Heart right ventricle (tissue), 16 donors: ENCODE results near the gene GM2A. TPM values are rescaled to one million over a fixed set of nuclear protein-coding genes. Genes with fewer than 3 reads are reported as not detected.

Source experiments
- ATAC-seq, 8 donors: fragments of 200-7000 bp; cut with Tn5 transposase; one replicate each; pipeline ENCODE4 v1.9.1; 2020; ENCODE audit warnings: mild to moderate bottlenecking in 8 of 8, moderate library complexity in 8 of 8, moderate number of reproducible peaks in 1 of 8
- DNase-seq, 2 donors: peaks; one replicate each; pipeline ENCODE4 v3.0.0-alpha.2; 2020
- H3K27ac ChIP-seq, 10 donors: fragments of 200-600 bp; sonication (generic) in 2 of 10; one replicate each; pipeline versions ENCODE4 v1.5.0 to v1.8.0; 2020 to 2022; ENCODE audit warnings: mild to moderate bottlenecking in 3 of 10
- H3K27me3 ChIP-seq, 7 donors: fragments of 200-600 bp; one replicate each; pipeline ENCODE4 v1.8.0; 2021 to 2022; ENCODE audit warnings: mild to moderate bottlenecking in 2 of 7
- H3K36me3 ChIP-seq, 9 donors: fragments of 200-600 bp; sonication (generic) in 1 of 9; one replicate each; pipeline versions ENCODE4 v1.5.0 to v1.8.0; 2020 to 2022; ENCODE audit warnings: mild to moderate bottlenecking in 2 of 9
- H3K4me1 ChIP-seq, 9 donors: fragments of 200-600 bp; sonication (generic) in 1 of 9; one replicate each; pipeline versions ENCODE4 v1.5.0 to v1.8.0; 2020 to 2022; ENCODE audit warnings: mild to moderate bottlenecking in 4 of 9
- H3K4me3 ChIP-seq, 10 donors: fragments of 200-600 bp; sonication (generic) in 2 of 10; one replicate each; pipeline versions ENCODE4 v1.5.0 to v1.8.0; 2020 to 2022; ENCODE audit warnings: mild to moderate bottlenecking in 7 of 10, moderate library complexity in 2 of 10
- H3K9me3 ChIP-seq, 11 donors: fragments of 200-600 bp in 10 of 11; sonication (generic) in 2 of 11; one replicate each; pipeline versions ENCODE4 v1.5.0 to v1.8.0; 2013 to 2022; ENCODE audit warnings: mild to moderate bottlenecking in 2 of 11, control low read depth in 1 of 11, moderate library complexity in 1 of 11
- WGBS, 2 donors: extraction: QIAGEN DNeasy Blood & Tissue Kit; methylation state at CpG; one replicate each; pipeline ENCODE4 v1.1.7; 2013; ENCODE audit warnings: inconsistent platforms in 1 of 2; 5-methylcytosine and 5-hydroxymethylcytosine counted together
- intact Hi-C, 10 donors: fragments of 100-400 bp; cut with DNase I; formaldehyde crosslinking; loops; one replicate each; pipeline versions ENCODE4 v1.11.1 to v1.14.2; 2022
- polyA plus RNA-seq, 2 donors: library from polyadenylated mRNA; stranded (reverse); fragments of 200-250 nt; gene quantifications; one replicate each; pipeline ENCODE4 v1.2.3, GENCODE V29; 2013
- total RNA-seq, 10 donors: library from RNA; stranded (reverse); fragmentation: NEBNext Ultra II Directional in 3 of 10; extraction: Animal tissue kit (Norgen Biotek cat#: 25700) in 3 of 10; gene quantifications; one replicate each; pipeline versions ENCODE4 v1.2.1 to v1.2.4, GENCODE V29; 2021 to 2023
- TF ChIP-seq, protein P1 (sequence below), 9 donors: fragments of 200-600 bp; sonication (generic) in 2 of 9; IDR thresholded peaks; one replicate each; pipeline versions ENCODE4 v1.5.0 to v1.8.0; 2021 to 2022; ENCODE audit warnings: antibody characterized with exemption in 9 of 9, mild to moderate bottlenecking in 5 of 9, moderate library complexity in 1 of 9
- donor health status: Arrhythmogenic right ventricular cardiomyopathy.
- donor health status: ischemic (EF 13 %, LVEDD 7.1; RV severe dilation, severe dysfunction).
- donor health status: healthy with polysubstance abuse.
- donor health status: DM: no; HTN: yes; CAD: no.
- donor health status: DM: no; HTN: no; CAD: no.
- donor health status: ischemic (EF 25% LVEDD 6.9; RV normal size, moderate dysfunction).
- donor health status: ischemic (EF 25% LVEDD 5.7; RV mildly dilated, moderate dysfunction).
- donor health status: healthy.
- donor health status: DM: yes; HTN: yes; CAD: no.
- donor health status: Ischemic cardiomyopathy.
- donor health status: ischemic (EF 35%, LVEDD 5.7; RV mildly dilated, moderate dysfunction).
- donor health status: nonischemic (EF 11% LVEDD 7.7; RV severe dilation, severe dysfunction).
- donor health status: DM: yes; HTN: yes; CAD: no.
- donor health status: PGD.
- donor health status: ischemic (EF 29% LVEDD 5.4; RV normal size, mild dysfunction).
- donor health status: nonischemic (EF 23%, LVEDD 6.1; RV moderate dilation, normal function).

The GM2A gene
- total and polyA plus RNA-seq, 12 donors = 18.1 to 47.1 (median 35.9) TPM

DNA sequence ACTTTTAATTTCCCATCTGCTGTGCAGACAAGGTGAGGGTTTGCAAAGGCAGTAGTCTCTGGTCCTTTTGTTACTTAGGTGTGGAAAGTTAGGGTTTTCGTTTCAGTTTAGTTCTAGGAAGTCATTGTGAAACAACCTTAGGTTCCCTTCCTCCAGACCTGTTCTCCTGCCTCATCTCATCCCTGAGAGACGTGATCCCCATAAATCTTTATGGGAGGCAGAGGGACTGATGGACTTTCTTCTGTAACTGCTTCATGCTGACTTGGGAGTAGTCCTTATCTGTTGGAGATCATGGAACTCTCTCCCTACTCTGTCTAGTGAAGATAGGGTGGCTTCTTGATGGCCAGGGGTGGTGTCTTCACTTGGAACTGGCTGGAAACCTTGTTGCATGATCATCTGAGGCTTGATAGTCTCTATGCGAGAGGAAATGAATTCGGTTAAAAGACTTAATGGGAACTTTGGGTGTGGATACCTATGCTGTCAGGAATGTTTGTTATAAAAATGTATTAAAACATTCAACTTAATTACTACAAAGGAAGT is 7.2 kb upstream of the GM2A start:
- Histone ChIP-seq H3K27ac (no peak overlapping the region), H3K36me3 (no peaks in the 10 kb centered on the region), H3K4me3 (no peak overlapping the region), H3K4me1 (peaks cover 0 to 12% (median 0%) of the 10 kb centered on the region in 9 donors), H3K27me3 (no peaks in the 10 kb centered on the region), H3K9me3 (no peaks in the 10 kb centered on the region)
- 75 to 88% methylated on average over 4 of the region's 4 CpGs for WGBS, 2 donors
- DNase-seq (no peak), ATAC-seq (no peak)
- intact Hi-C loops = loop anchor here in 1 of 10 donors (10.0 kb wide), 1 partner anchor 101 kb away; no protein-coding TSS in a partner anchor
- TF ChIP-seq, protein P1, sequence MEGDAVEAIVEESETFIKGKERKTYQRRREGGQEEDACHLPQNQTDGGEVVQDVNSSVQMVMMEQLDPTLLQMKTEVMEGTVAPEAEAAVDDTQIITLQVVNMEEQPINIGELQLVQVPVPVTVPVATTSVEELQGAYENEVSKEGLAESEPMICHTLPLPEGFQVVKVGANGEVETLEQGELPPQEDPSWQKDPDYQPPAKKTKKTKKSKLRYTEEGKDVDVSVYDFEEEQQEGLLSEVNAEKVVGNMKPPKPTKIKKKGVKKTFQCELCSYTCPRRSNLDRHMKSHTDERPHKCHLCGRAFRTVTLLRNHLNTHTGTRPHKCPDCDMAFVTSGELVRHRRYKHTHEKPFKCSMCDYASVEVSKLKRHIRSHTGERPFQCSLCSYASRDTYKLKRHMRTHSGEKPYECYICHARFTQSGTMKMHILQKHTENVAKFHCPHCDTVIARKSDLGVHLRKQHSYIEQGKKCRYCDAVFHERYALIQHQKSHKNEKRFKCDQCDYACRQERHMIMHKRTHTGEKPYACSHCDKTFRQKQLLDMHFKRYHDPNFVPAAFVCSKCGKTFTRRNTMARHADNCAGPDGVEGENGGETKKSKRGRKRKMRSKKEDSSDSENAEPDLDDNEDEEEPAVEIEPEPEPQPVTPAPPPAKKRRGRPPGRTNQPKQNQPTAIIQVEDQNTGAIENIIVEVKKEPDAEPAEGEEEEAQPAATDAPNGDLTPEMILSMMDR (IDR thresholded peaks at IDR 0.05) = no peak

DNA sequence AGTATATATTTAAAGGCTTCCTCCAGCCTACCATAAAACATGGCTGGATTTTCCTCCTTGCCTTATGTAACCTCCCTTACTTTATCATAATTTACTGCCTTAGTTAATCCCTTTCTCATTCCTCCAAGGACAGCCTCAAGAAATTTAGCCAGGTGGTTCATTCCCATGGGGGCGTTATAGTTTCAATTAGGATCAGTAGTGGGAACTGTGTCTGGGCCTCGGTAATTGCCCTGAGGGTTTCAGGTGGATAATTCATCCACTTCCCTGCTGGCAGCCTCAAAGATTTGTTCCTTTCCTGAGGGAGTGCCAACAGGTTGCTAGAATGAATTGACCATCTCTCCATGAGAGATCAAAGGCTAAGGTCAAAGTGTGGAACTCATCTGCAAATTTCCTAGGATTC is 4.3 kb upstream of the GM2A start:
- TF ChIP-seq, protein P1 (IDR thresholded peaks at IDR 0.05) = no peak
- Histone ChIP-seq H3K36me3 (no peaks in the 10 kb centered on the region), H3K9me3 (no peaks in the 10 kb centered on the region), H3K27me3 (no peaks in the 10 kb centered on the region), H3K4me1 (peaks cover 0 to 12% (median 5%) of the 10 kb centered on the region in 9 donors), H3K27ac (no peak overlapping the region), H3K4me3 (no peak overlapping the region)
- no peak for ATAC-seq
- intact Hi-C loops = loop anchor here in 1 of 10 donors (10.0 kb wide), 1 partner anchor 104 kb away; no protein-coding TSS in a partner anchor
- 83 to 87% methylated on average over 2 of the region's 2 CpGs for WGBS, 2 donors
- no peak for DNase-seq

DNA sequence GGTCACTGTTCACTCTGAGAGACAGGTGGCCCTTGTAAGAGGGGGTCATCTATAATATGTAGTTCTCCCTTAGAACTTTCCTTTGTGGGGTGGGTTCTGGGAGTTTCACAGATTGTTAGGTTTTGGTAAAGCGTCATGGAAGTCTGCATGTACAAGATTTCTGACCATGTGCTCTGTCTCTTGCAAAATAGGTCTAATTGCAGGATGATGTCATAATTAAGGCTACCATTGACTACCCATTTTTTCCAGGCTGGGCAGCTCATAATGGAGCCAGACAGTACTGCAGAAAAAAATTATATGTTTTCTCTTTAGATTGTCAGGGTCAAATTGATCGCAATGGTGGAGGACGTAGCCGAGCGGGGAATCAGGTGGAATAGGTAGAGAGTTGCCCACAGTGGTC is 3.7 kb upstream of the GM2A start:
- Histone ChIP-seq H3K36me3 (no peaks in the 10 kb centered on the region), H3K27ac (no peak overlapping the region), H3K4me3 (no peak overlapping the region), H3K4me1 (peaks cover 0 to 18% (median 12%) of the 10 kb centered on the region in 9 donors), H3K27me3 (no peaks in the 10 kb centered on the region), H3K9me3 (no peaks in the 10 kb centered on the region)
- 79 to 97% methylated on average over 5 of the region's 5 CpGs for WGBS, 2 donors
- ATAC-seq = no peak
- TF ChIP-seq, protein P1 (IDR thresholded peaks at IDR 0.05) = no peak
- intact Hi-C loops = loop anchor here in 1 of 10 donors (10.0 kb wide), 1 partner anchor 104 kb away; no protein-coding TSS in a partner anchor
- DNase-seq = no peak

DNA sequence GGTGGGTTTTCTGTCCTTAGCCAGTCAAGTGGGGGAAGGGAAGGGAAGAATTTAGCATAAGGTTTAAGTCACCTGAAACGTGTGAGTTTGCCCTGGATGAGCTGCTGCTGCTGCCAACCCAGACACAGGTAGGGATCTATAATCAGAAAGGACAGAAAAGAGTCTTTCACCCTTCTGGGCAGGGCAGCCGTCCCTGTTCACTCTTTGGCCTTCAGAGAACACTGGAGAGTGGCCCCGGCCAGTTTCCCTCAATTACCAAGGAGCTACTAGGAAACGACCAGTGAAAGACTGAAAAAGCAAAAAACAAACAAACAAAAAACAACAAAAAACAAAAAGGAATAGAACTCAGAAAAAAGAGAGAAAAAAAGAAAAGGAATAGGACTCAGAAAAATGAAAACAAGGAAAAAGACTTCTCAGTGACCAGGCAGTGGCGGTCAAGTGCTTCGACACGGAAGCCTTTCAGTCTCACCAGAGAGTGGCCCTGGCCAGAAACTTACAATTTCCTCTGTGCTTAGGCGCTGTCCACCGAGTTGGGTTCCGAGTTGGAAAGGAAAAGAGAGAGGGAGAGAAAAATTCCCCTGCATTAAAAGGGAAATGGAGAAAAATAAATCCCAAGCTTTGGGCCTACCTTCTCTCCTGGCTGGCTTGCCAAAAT is 2.5 kb upstream of the GM2A start:
- H3K27me3 ChIP-seq = no peaks in the 10 kb centered on the region
- 88% methylated on average over 10 of the region's 10 CpGs for WGBS, 2 donors
- ATAC-seq = no peak

More for the DNA sequence above, 2.5 kb upstream of the GM2A start:
- no peak for DNase-seq
- intact Hi-C loops = no loop called here
- no peaks in the 10 kb centered on the region for H3K9me3 ChIP-seq
- H3K36me3 ChIP-seq = no peaks in the 10 kb centered on the region
- H3K4me3 ChIP-seq = no peak overlapping the region
- TF ChIP-seq, protein P1 (IDR thresholded peaks at IDR 0.05) = no peak
- peaks cover 0 to 30% (median 21%) of the 10 kb centered on the region in 9 donors for H3K4me1 ChIP-seq
- no peak overlapping the region for H3K27ac ChIP-seq
